ENCODE results near the gene PCNX3. TPM values are rescaled to one million over a fixed set of nuclear protein-coding genes. Genes with fewer than 3 reads are reported as not detected.

Gene PCNX3
- total and polyA plus RNA-seq, 10 of the 15 experiments (the other 5 are each of a cell fraction or from before 2014, with no cell fraction given) = 0.03 to 46.6 (median 8.4) TPM

DNA sequence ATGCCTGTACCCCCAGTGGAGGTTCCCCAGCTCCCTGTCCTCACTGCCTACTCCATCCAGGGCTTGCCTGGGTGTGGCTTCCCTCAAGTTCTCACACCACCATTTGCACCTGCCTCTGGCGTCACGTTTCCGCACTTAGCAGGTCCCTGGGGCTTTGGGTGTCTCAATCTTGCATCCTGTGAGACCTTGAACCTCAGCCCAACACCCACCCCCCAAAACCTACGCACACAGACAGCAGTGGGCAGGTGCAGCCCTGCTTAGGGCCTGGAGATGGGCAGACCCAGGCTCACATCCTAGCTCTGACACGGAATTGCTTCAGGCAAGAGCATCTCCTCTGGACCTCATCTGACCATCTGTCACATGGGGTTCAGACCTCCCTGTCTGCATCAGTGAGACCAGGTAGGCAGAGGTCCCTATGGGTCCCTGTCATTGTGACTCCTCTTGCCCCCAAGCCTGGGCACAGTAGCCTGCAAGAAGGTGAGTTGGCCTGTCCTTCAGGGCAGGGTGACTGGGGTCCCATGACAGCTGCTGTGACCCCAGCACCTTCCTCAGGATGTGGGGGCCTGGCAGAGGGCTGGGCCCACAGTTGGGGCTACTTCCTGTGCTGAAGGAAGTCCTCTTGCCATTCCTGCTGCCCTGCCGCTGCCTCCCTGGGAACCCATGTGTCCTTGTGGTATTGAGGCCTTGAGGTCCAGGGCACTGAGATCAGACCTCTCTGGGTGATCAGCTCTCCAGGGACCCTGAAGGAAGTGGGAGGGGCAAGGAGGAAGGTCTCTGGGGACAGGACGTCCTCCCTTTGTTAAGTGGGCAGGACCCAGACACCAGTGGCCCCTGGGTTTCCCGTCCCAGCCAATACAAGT is 24.3 kb downstream of the PCNX3 start (continued):
- TF ChIP-seq BMI1 (IDR thresholded peaks at IDR 0.05; ENCODE audit: borderline replicate concordance) = peak; percentile 75; the same call in 1 of the 2 replicates
- TF ChIP-seq, protein P1, sequence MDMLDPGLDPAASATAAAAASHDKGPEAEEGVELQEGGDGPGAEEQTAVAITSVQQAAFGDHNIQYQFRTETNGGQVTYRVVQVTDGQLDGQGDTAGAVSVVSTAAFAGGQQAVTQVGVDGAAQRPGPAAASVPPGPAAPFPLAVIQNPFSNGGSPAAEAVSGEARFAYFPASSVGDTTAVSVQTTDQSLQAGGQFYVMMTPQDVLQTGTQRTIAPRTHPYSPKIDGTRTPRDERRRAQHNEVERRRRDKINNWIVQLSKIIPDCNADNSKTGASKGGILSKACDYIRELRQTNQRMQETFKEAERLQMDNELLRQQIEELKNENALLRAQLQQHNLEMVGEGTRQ (IDR thresholded peaks at IDR 0.05; ENCODE audit: borderline replicate concordance, low read depth, low read length) = no peak
- TF ChIP-seq CBX5 (IDR thresholded peaks at IDR 0.05; ENCODE audit: low read depth) = no peak
- TF ChIP-seq NBN (IDR thresholded peaks at IDR 0.05) = peak; percentile 93
- peak; percentile 77 for TF ChIP-seq POLR2AphosphoS5 (IDR thresholded peaks at IDR 0.05; ENCODE audit: low read length)
- TF ChIP-seq TCF12 (IDR thresholded peaks at IDR 0.05; ENCODE audit: low read depth, low read length) = peak; percentile 97
- TF ChIP-seq RCOR1 (conservative IDR thresholded peaks at IDR 0.05; ENCODE audit: low read depth, low read length) = peak; percentile 74; the same call in 1 of the 2 replicates
- TF ChIP-seq, protein P2, sequence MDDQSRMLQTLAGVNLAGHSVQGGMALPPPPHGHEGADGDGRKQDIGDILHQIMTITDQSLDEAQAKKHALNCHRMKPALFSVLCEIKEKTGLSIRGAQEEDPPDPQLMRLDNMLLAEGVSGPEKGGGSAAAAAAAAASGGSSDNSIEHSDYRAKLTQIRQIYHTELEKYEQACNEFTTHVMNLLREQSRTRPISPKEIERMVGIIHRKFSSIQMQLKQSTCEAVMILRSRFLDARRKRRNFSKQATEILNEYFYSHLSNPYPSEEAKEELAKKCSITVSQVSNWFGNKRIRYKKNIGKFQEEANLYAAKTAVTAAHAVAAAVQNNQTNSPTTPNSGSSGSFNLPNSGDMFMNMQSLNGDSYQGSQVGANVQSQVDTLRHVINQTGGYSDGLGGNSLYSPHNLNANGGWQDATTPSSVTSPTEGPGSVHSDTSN (IDR thresholded peaks at IDR 0.05; ENCODE audit: insufficient replicate concordance, low read depth, low read length) = no peak
- peak; percentile 88 for TF ChIP-seq CREM (IDR thresholded peaks at IDR 0.05; ENCODE audit: low read depth)
- peak; percentile 58; the same call in 1 of the 2 replicates for TF ChIP-seq TAF1 (IDR thresholded peaks at IDR 0.05; ENCODE audit: borderline replicate concordance, low read depth, low read length)
- TF ChIP-seq, protein P3, sequence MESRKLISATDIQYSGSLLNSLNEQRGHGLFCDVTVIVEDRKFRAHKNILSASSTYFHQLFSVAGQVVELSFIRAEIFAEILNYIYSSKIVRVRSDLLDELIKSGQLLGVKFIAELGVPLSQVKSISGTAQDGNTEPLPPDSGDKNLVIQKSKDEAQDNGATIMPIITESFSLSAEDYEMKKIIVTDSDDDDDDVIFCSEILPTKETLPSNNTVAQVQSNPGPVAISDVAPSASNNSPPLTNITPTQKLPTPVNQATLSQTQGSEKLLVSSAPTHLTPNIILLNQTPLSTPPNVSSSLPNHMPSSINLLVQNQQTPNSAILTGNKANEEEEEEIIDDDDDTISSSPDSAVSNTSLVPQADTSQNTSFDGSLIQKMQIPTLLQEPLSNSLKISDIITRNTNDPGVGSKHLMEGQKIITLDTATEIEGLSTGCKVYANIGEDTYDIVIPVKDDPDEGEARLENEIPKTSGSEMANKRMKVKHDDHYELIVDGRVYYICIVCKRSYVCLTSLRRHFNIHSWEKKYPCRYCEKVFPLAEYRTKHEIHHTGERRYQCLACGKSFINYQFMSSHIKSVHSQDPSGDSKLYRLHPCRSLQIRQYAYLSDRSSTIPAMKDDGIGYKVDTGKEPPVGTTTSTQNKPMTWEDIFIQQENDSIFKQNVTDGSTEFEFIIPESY (IDR thresholded peaks at IDR 0.05) = no peak
- TF ChIP-seq KLF5 (IDR thresholded peaks at IDR 0.05; ENCODE audit: partially characterized antibody) = peak; percentile 82
- TF ChIP-seq SIN3A (IDR thresholded peaks at IDR 0.05; ENCODE audit: low read depth, low read length) = peak; percentile 89
- no peak for TF ChIP-seq NR2C1 (IDR thresholded peaks at IDR 0.05)
- peak; percentile 88 for TF ChIP-seq MTA2 (IDR thresholded peaks at IDR 0.05; ENCODE audit: low read depth)
- TF ChIP-seq FOS (IDR thresholded peaks at IDR 0.05; ENCODE audit: borderline replicate concordance, extremely low read depth, insufficient read length) = no peak
- peak; percentile 66 for TF ChIP-seq SP1 (IDR thresholded peaks at IDR 0.05; ENCODE audit: low read depth, low read length)
- TF ChIP-seq NKRF (conservative IDR thresholded peaks at IDR 0.05) = no peak; the same call in 1 of the 2 replicates
- TF ChIP-seq KAT2A (conservative IDR thresholded peaks at IDR 0.05; ENCODE audit: control insufficient read depth, low read depth, low read length) = no peak
- TF ChIP-seq HDAC6 (IDR thresholded peaks at IDR 0.05; ENCODE audit: unreplicated experiment) = no peak
- TF ChIP-seq, protein P4, sequence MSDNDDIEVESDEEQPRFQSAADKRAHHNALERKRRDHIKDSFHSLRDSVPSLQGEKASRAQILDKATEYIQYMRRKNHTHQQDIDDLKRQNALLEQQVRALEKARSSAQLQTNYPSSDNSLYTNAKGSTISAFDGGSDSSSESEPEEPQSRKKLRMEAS (IDR thresholded peaks at IDR 0.05; ENCODE audit: low read depth, low read length) = peak; percentile 63
- peak; percentile 90 for TF ChIP-seq TCF3 (IDR thresholded peaks at IDR 0.05; ENCODE audit: borderline replicate concordance, insufficient read depth, low read depth, low read length)
- peak; percentile 87 for TF ChIP-seq BCL11A (IDR thresholded peaks at IDR 0.05; ENCODE audit: low read depth, low read length)
- 0 out of 2 replicates have a peak, but pooled peaks have one; percentile 61 for TF ChIP-seq CBFB (IDR thresholded peaks at IDR 0.05; ENCODE audit: low read depth)
